ENCODE results near the gene TRMT2A. TPM values are rescaled to one million over a fixed set of nuclear protein-coding genes. Genes with fewer than 3 reads are reported as not detected.

Gene TRMT2A
- total RNA-seq, 6 donors from 2014 or later: 30.3 to 146 (median 61.9) TPM

DNA sequence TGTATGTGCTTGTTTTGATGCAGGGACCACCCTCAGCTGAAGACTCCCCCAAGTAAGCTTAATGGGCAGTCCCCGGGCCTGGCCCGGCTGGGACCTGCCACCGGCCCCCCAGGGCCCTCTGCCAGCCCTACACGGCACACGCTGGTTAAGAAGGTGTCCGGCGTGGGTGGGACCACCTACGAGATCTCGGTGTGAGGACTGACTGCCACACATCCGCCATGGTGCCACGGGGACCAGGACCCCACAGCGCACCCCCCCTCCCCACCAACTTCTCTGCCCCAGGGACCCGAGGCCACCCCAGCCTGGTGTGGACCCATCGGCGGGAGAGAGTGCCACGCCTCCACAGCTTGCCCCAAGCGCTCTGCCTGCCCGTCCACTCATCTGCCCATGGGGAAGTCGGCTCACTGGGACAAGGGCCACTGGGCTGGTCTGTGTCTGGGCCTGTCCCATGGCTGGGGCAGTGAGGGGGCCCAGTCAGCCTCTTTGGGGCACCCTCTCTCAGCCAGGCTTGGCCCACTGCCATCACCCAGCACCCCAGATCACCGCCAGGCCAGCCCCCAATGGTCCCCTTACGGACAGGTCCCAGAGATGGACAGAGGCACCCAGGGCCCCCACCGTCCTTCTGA, 28.3 kb upstream of the TRMT2A start:
- ATAC-seq (ENCODE audit: low FRiP score in 2 of 2) (peak in 1 of 2 donors; percentile 21), DNase-seq (peak in 1 of 2 donors; percentile 77)
- no peaks in the 10 kb centered on the region for H3K4me1 ChIP-seq
- peaks cover 0 to 44% (median 18%) of the 10 kb centered on the region in 4 donors for H3K36me3 ChIP-seq
- no peak overlapping the region for H3K4me3 ChIP-seq
- 92 to 97% methylated on average over 6 to 22 of the region's 22 CpGs for WGBS, 2 donors
- H3K27ac ChIP-seq: no peak overlapping the region
- no peaks in the 10 kb centered on the region for H3K27me3 ChIP-seq
- H3K9me3 ChIP-seq: no peaks in the 10 kb centered on the region
- TF ChIP-seq, protein P1, sequence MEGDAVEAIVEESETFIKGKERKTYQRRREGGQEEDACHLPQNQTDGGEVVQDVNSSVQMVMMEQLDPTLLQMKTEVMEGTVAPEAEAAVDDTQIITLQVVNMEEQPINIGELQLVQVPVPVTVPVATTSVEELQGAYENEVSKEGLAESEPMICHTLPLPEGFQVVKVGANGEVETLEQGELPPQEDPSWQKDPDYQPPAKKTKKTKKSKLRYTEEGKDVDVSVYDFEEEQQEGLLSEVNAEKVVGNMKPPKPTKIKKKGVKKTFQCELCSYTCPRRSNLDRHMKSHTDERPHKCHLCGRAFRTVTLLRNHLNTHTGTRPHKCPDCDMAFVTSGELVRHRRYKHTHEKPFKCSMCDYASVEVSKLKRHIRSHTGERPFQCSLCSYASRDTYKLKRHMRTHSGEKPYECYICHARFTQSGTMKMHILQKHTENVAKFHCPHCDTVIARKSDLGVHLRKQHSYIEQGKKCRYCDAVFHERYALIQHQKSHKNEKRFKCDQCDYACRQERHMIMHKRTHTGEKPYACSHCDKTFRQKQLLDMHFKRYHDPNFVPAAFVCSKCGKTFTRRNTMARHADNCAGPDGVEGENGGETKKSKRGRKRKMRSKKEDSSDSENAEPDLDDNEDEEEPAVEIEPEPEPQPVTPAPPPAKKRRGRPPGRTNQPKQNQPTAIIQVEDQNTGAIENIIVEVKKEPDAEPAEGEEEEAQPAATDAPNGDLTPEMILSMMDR (IDR thresholded peaks at IDR 0.05): no peak
- TF ChIP-seq POLR2A (IDR thresholded peaks at IDR 0.05) (no peak), EP300 (IDR thresholded peaks at IDR 0.05) (no peak), POLR2AphosphoS5 (IDR thresholded peaks at IDR 0.05) (no peak)

DNA sequence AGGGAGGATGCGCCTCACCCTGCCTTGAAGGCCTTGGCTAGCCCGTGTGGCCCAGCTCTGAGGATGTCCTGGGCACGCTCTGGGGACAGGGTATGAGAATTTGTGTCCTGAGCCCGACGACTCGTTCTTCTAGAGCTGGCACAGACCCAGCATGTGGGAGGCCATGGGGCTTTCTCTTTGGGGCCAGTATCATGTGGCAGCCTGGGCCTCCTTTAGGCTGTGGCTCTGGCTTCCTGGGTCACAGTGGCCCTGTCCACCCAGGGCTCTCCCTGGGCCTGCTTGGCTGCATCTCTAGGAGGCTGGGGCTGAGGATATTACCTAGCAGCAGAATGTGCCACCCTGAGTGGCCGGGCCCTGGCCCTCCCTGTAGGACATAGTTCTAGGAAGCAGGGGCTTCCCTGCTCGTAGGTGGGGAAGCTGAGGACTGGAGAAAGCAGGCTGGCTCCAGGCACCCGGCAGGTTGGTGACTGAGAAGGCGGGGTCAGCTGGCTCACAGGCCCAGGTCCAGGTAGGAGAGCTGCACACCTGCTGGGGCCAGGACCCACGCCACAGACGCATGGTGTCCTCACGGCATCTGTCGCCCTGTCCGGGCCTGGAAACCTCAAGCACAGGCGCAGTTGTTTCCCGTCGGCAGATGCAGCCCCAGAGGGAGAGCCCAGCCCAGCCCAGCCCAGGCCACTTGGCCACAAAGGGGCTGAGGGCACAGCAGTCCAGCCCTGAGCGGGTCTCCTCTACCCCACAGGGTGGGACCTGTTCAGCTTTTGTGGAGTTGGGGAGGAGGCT, 27.0 kb upstream of the TRMT2A start:
- no peak for ATAC-seq (ENCODE audit: low FRiP score in 2 of 2)
- no peaks in the 10 kb centered on the region for H3K9me3 ChIP-seq
- peak in 1 of 2 donors; percentile 69 for DNase-seq
- no peak overlapping the region for H3K4me3 ChIP-seq
- TF ChIP-seq POLR2AphosphoS5 (IDR thresholded peaks at IDR 0.05): no peak
- TF ChIP-seq, protein P1 (IDR thresholded peaks at IDR 0.05): no peak
- TF ChIP-seq POLR2A (IDR thresholded peaks at IDR 0.05): no peak
- no peak for TF ChIP-seq EP300 (IDR thresholded peaks at IDR 0.05)
- 86 to 89% methylated on average over 1 to 10 of the region's 19 CpGs for WGBS, 2 donors
- H3K27me3 ChIP-seq: no peaks in the 10 kb centered on the region
- peaks cover 0 to 55% (median 26%) of the 10 kb centered on the region in 4 donors for H3K36me3 ChIP-seq
- H3K27ac ChIP-seq: no peak overlapping the region
- no peaks in the 10 kb centered on the region for H3K4me1 ChIP-seq

DNA sequence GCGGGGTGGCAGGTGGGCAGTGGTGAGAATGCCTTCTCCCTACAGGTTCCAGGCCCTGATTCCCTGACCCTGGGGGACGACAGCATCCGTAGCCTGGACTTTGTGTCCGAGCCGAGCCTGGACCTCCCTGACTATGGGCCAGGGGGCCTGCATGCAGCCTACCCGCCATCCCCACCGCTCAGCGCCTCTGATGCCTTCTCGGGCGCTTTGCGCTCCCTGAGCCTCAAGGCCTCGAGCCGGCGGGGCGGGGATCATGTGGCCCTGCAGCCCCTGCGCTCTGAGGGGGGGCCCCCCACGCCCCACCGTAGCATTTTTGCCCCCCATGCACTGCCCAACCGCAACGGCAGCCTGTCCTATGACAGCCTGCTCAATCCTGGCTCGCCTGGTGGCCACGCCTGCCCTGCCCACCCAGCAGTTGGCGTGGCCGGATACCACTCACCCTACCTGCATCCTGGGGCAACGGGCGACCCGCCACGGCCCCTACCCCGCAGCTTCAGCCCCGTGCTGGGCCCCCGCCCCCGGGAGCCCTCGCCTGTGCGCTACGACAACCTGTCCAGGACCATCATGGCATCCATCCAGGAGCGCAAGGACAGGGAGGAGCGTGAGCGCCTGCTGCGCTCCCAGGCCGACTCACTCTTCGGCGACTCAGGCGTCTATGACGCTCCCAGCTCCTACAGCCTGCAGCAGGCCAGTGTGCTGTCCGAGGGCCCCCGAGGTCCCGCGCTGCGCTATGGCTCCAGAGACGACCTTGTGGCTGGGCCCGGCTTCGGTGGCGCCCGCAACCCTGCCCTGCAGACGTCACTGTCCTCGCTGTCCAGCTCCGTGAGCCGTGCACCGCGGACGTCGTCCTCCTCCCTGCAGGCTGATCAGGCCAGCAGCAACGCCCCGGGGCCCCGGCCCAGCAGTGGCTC, 25.9 kb upstream of the TRMT2A start:
- Histone ChIP-seq H3K4me1 (peaks cover 3 to 9% (median 4%) of the 10 kb centered on the region in 4 donors), H3K27me3 (no peaks in the 10 kb centered on the region), H3K9me3 (no peaks in the 10 kb centered on the region), H3K36me3 (peaks cover 0 to 55% (median 28%) of the 10 kb centered on the region in 4 donors), H3K4me3 (no peak overlapping the region), H3K27ac (no peak overlapping the region)
- TF ChIP-seq POLR2AphosphoS5 (IDR thresholded peaks at IDR 0.05) (no peak), EP300 (IDR thresholded peaks at IDR 0.05) (no peak), POLR2A (IDR thresholded peaks at IDR 0.05) (no peak)
- TF ChIP-seq, protein P1 (IDR thresholded peaks at IDR 0.05): no peak
- WGBS, 2 donors: 94 to 96% methylated on average over 20 to 48 of the region's 65 CpGs
- DNase-seq (peak in 1 of 2 donors; percentile 85), ATAC-seq (ENCODE audit: low FRiP score in 2 of 2) (no peak)

DNA sequence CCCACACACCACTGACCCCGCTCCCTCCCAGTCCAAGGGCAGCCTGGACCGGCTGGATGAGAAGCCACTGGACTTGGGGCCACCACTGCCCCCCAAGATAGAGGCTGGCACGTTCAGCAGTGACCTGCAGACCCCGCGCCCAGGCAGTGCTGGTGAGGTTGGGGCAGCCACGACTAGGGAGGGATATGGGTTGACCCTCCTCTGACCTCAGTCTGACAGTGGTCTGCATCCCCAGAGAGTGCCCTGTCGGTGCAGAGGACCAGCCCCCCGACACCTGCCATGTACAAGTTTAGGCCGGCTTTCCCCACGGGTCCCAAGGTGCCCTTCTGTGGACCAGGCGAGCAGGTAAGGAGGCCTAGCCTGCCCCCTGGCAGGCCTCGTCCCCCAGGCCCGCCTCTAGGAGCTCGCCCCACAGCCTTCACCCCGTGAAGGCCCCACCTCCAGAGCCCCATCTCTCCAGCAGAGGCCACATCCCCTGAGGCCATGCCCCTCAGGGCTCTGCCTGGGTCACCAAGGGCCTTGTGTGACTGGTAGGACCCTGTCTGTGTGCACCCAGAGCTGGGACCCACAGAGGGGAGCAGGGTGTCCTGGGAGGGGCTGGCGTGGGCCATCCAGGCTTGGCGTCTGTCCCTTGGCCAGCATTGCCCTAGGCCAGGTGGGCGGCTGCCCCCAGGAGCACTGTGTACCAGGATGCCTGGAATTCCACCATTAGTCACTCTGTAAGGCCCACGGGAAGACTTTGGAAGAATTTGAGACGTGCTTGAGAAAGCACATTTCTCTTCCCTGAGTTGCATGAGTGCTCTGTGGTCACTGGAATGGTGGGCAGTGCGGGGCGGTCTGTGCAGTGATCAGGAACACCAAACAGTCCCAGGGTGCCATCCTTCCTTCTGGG, 24.4 kb upstream of the TRMT2A start:
- Histone ChIP-seq H3K27ac (no peak overlapping the region), H3K9me3 (no peaks in the 10 kb centered on the region), H3K4me1 (peaks cover 14 to 24% (median 16%) of the 10 kb centered on the region in 4 donors), H3K36me3 (peaks cover 0 to 55% (median 28%) of the 10 kb centered on the region in 4 donors), H3K4me3 (no peak overlapping the region), H3K27me3 (no peaks in the 10 kb centered on the region)
- no peak for ATAC-seq (ENCODE audit: low FRiP score in 2 of 2)
- 90% methylated on average over 22 of the region's 22 CpGs; no CpG with 5 or more reads in 1 of the 2 donors for WGBS, 2 donors
- TF ChIP-seq, protein P1 (IDR thresholded peaks at IDR 0.05): no peak
- no peak for TF ChIP-seq POLR2A (IDR thresholded peaks at IDR 0.05)
- TF ChIP-seq EP300 (IDR thresholded peaks at IDR 0.05): no peak
- no peak for TF ChIP-seq POLR2AphosphoS5 (IDR thresholded peaks at IDR 0.05)
- peak in 1 of 2 donors; percentile 67 for DNase-seq
